IMR-90 (cell line): ENCODE results near the gene DPEP1.

Experiments used
- CTCF ChIP-seq: conservative IDR thresholded peaks from 2 replicates; pipeline ENCODE4 v1.5.1; 2012; ENCODE audit warnings: mild to moderate bottlenecking, low read depth, low read length, improper control_type of control experiment
- MAZ ChIP-seq: IDR thresholded peaks from 2 replicates; pipeline ENCODE4 v1.6.1; 2012; ENCODE audit warnings: low read depth, mild to moderate bottlenecking, low read length, improper control_type of control experiment, moderate library complexity, borderline replicate concordance
- MXI1 ChIP-seq: IDR thresholded peaks from 2 replicates; pipeline ENCODE4 v1.6.1; 2012; ENCODE audit warnings: low read depth, mild to moderate bottlenecking, low read length, moderate library complexity, borderline replicate concordance
- POLR2A ChIP-seq: IDR thresholded peaks from 2 replicates; pipeline ENCODE4 v1.6.1; 2012; ENCODE audit warnings: mild to moderate bottlenecking, low read depth, low read length
- RCOR1 ChIP-seq: IDR thresholded peaks from 2 replicates; pipeline ENCODE4 v1.6.1; 2012; ENCODE audit warnings: mild to moderate bottlenecking, low read length, improper control_type of control experiment; ENCODE audit not compliant: insufficient replicate concordance
- SMC3 ChIP-seq: fragments of 150-350 bp; IDR thresholded peaks from 2 replicates; pipeline ENCODE4 v1.6.1; 2016; ENCODE audit warnings: low read depth, mild to moderate bottlenecking, antibody characterized with exemption, low read length, moderate library complexity

GRCh38 chr16:89588413-89589109 is 24.9 kb upstream of the DPEP1 start:
- TF ChIP-seq POLR2A (no peak), SMC3 (no peak), MXI1 (no peak), CTCF (no peak), MAZ (no peak), RCOR1 (no peak)
